Measurements from ENCODE around the gene LIPH. TPM values are rescaled to one million over a fixed set of nuclear protein-coding genes. Genes with fewer than 3 reads are reported as not detected.
"Not testable (repeated sequence)": the region's sequence is repeated elsewhere in the genome, so short reads cannot be mapped to it uniquely, and the experiment has no call there.

Gene LIPH
- total RNA-seq, 6 experiments from 2014 or later: 0.07 to 1.4 (median 0.24) TPM; not detected in 1

- peak in 3 of 4 donors; percentile 58 to 92 (median 75) for ATAC-seq
- peak in 1 of 3 donors; percentile 35 for DNase-seq
- 41% methylated on average over 3 of the region's 3 CpGs for WGBS (ENCODE audit: insufficient coverage, low coverage, low lambda C conversion rate, missing lambda C conversion rate)
- TF ChIP-seq POLR2A (IDR thresholded peaks at IDR 0.05): no peak
- no peak for TF ChIP-seq CTCF (IDR thresholded peaks at IDR 0.05)
- Histone ChIP-seq H3K27ac (no peak overlapping the region), H3K36me3 (no peaks in the 10 kb centered on the region), H3K9me3 (no peaks in the 10 kb centered on the region), H3K4me1 (peaks cover 0 to 2% (median 0%) of the 10 kb centered on the region in 4 donors), H3K4me3 (no peak overlapping the region), H3K27me3 (no peaks in the 10 kb centered on the region)
- intact Hi-C loops (cut with DNase I): no loop called here
These were observed 6.0 kb upstream of the LIPH start for GRCh38 chr3:185558395-185558794.

GRCh38 chr3:185556640-185557039 lies 4.3 kb upstream of the LIPH start:
- intact Hi-C loops (cut with DNase I); H3K4me3 ChIP-seq; H3K4me1 ChIP-seq; DNase-seq; H3K27ac ChIP-seq; H3K9me3 ChIP-seq; H3K27me3 ChIP-seq; ATAC-seq; H3K36me3 ChIP-seq: not testable (repeated sequence)
- 84% methylated on average over 4 of the region's 6 CpGs for WGBS (ENCODE audit: insufficient coverage, low coverage, low lambda C conversion rate, missing lambda C conversion rate)

- no peak for DNase-seq
- ATAC-seq: no peak
- intact Hi-C loops (cut with DNase I): no loop called here
- H3K4me1 ChIP-seq: peaks cover 0 to 2% (median 0%) of the 10 kb centered on the region in 4 donors
- no peaks in the 10 kb centered on the region for H3K9me3 ChIP-seq
- 70% methylated on average over 1 of the region's 1 CpG for WGBS (ENCODE audit: insufficient coverage, low coverage, low lambda C conversion rate, missing lambda C conversion rate)
- H3K36me3 ChIP-seq: no peaks in the 10 kb centered on the region
- no peak overlapping the region for H3K27ac ChIP-seq
- H3K4me3 ChIP-seq: no peak overlapping the region
- TF ChIP-seq CTCF (IDR thresholded peaks at IDR 0.05) (no peak), POLR2A (IDR thresholded peaks at IDR 0.05) (no peak)
- H3K27me3 ChIP-seq: no peaks in the 10 kb centered on the region
These were observed 3.5 kb upstream of the LIPH start for GRCh38 chr3:185555860-185556347.

- no peaks in the 10 kb centered on the region for H3K27me3 ChIP-seq
- 93% methylated on average over 4 of the region's 4 CpGs for WGBS (ENCODE audit: insufficient coverage, low coverage, low lambda C conversion rate, missing lambda C conversion rate)
- no peak overlapping the region for H3K4me3 ChIP-seq
- H3K36me3 ChIP-seq: no peaks in the 10 kb centered on the region
- TF ChIP-seq CTCF (IDR thresholded peaks at IDR 0.05) (no peak), POLR2A (IDR thresholded peaks at IDR 0.05) (no peak)
- no peaks in the 10 kb centered on the region for H3K9me3 ChIP-seq
- no peak for DNase-seq
- ATAC-seq: no peak
- no peak overlapping the region for H3K27ac ChIP-seq
- intact Hi-C loops (cut with DNase I): no loop called here
- H3K4me1 ChIP-seq: peaks cover 0 to 2% (median 0%) of the 10 kb centered on the region in 4 donors
These were observed 2.7 kb upstream of the LIPH start for GRCh38 chr3:185555101-185555501.

GRCh38 chr3:185549651-185550111 lies 2.7 kb downstream of the LIPH start:
- Histone ChIP-seq H3K9me3 (no peaks in the 10 kb centered on the region), H3K27me3 (no peaks in the 10 kb centered on the region), H3K27ac (no peak overlapping the region), H3K4me1 (no peaks in the 10 kb centered on the region), H3K36me3 (no peaks in the 10 kb centered on the region), H3K4me3 (no peak overlapping the region)
- DNase-seq (no peak), ATAC-seq (peak in 1 of 4 donors; percentile 19)
- intact Hi-C loops (cut with DNase I): no loop called here
- TF ChIP-seq POLR2A (IDR thresholded peaks at IDR 0.05) (no peak), CTCF (IDR thresholded peaks at IDR 0.05) (no peak)
- WGBS (ENCODE audit: insufficient coverage, low coverage, low lambda C conversion rate, missing lambda C conversion rate): 90% methylated on average over 1 of the region's 3 CpGs
